NCI-H345 (cell line): ENCODE results near the gene RASAL2.
"Not testable (repeated sequence)": the region's sequence is repeated elsewhere in the genome, so short reads cannot be mapped to it uniquely, and the experiment has no call there.

ENCODE experiments used
- DNase-seq: peaks from one replicate; lab custom pipeline; 2025; lab: John Stamatoyannopoulos, UW

The RASAL2 gene

GRCh38 chr1:178071811-178072210, 22.1 kb upstream of the RASAL2 start:
- DNase-seq, result no peak

GRCh38 chr1:178072326-178072725, 21.6 kb upstream of the RASAL2 start:
- DNase-seq, result no peak

- peak; percentile 72 for DNase-seq
Measured at GRCh38 chr1:178075333-178075732, 18.6 kb upstream of the RASAL2 start.

- no peak for DNase-seq
Measured at GRCh38 chr1:178076607-178077006, 17.3 kb upstream of the RASAL2 start.

GRCh38 chr1:178077917-178078316, 16.0 kb upstream of the RASAL2 start:
- DNase-seq, result no peak

GRCh38 chr1:178086294-178086693, 7.6 kb upstream of the RASAL2 start:
- no peak for DNase-seq

GRCh38 chr1:178086766-178087165, 7.1 kb upstream of the RASAL2 start:
- no peak for DNase-seq

- DNase-seq, result no peak
Measured at GRCh38 chr1:178088651-178089050, 5.3 kb upstream of the RASAL2 start.

GRCh38 chr1:178091454-178091853, 2.5 kb upstream of the RASAL2 start:
- DNase-seq, result not testable (repeated sequence)

- no peak for DNase-seq
Measured at GRCh38 chr1:178091986-178092745, 1.7 kb upstream of the RASAL2 start.

- peak; percentile 57 for DNase-seq
Measured at GRCh38 chr1:178092878-178093493, 918 bp upstream of the RASAL2 start.

GRCh38 chr1:178093494-178093950, 382 bp upstream of the RASAL2 start:
- DNase-seq, result peak; percentile 98

GRCh38 chr1:178094739-178095645, 1.1 kb downstream of the RASAL2 start:
- no peak for DNase-seq

GRCh38 chr1:178096421-178096820, 2.5 kb downstream of the RASAL2 start:
- DNase-seq, result no peak

- DNase-seq, result no peak
Measured at GRCh38 chr1:178098262-178098661, 4.4 kb downstream of the RASAL2 start.

GRCh38 chr1:178101266-178101630, 7.3 kb downstream of the RASAL2 start:
- no peak for DNase-seq

- DNase-seq, result no peak
Measured at GRCh38 chr1:178101654-178102053, 7.8 kb downstream of the RASAL2 start.

GRCh38 chr1:178102218-178102617, 8.3 kb downstream of the RASAL2 start:
- DNase-seq, result no peak

- no peak for DNase-seq
Measured at GRCh38 chr1:178107823-178108222, 13.9 kb downstream of the RASAL2 start.

- no peak for DNase-seq
Measured at GRCh38 chr1:178109348-178110143, 15.6 kb downstream of the RASAL2 start.

GRCh38 chr1:178115260-178115659, 21.4 kb downstream of the RASAL2 start:
- no peak for DNase-seq

- no peak for DNase-seq
Measured at GRCh38 chr1:178118524-178118923, 24.6 kb downstream of the RASAL2 start.
